HG02852 (cell line): ENCODE results near the gene RNU6-1.

Experiments used
- ATAC-seq: cut with Tn5 transposase; IDR thresholded peaks from one replicate; pipeline ENCODE4 v1.9.1; 2021; ENCODE audit warnings: mild to moderate bottlenecking, moderate library complexity; ENCODE audit not compliant: unreplicated experiment

Gene RNU6-1

GRCh38 chr15:67803996-67804843, 35.6 kb downstream of the RNU6-1 start:
- ATAC-seq: no peak

DNA sequence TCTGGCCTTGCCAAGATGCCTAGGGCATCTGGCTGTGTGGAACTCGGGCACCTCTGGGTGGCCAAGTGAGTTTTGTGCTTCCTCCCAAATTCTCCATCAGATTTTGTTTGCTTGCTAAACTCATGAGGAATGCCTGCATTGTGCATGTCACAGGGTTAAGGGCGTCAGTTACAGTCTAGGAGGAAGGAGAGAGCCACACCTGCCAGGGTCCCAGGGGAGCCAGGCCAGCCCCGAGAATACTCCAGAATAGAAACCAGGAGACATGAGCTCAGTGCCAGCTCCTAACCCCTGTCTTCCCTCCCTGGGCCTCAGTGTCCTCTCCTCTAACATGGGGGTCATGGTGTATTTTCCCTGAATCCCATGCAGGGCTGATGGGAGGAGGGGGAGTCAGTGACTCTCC, 36.5 kb downstream of the RNU6-1 start:
- ATAC-seq: no peak

DNA sequence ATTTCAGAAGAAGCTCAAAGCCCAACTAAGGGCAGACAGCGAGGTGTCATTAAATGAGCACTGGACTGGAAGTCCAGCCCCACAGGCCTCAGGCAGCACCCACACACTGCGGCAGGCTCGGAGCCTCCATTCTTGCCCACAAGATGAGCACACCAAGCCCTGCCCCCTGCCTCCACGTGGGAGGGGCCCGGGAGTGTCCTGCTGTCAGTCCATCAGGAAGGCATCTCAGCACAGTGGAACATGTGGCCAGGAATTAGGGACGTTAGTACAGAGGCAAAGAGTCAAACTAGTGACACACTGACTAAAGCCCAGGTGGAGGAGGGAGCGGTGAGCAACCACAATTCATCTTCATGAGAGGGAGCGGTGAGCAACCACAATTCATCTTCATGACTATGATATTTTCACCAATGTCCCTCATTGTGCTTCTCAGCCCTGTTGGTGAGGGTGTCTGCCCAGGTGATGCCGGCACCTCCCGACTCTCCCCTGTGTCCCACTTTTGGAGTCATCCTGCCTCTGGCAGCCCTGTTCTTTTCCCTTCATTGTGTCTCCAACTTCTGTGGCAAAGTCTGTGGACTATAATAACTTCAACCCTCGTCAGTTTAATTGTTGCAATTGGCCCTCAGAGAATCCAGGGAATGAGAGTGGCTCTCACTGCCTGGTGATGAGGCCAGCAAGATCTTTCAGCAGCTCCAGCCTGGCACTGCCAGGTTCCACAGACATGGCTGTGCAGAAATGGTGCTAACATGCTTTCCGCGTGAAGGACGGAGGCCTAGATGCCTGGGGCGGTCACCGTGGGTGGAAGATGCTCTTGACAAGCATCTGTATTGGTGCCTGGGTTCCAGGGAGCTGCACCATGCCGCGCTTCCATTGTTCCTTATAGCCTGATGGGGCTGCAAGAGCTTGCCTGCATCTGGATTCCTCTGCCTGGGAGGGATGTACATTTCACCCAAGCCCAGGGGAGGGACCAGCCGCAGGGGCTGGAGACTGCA, 37.6 kb downstream of the RNU6-1 start:
- ATAC-seq: no peak

GRCh38 chr15:67801142-67801541, 38.7 kb downstream of the RNU6-1 start:
- ATAC-seq: no peak

DNA sequence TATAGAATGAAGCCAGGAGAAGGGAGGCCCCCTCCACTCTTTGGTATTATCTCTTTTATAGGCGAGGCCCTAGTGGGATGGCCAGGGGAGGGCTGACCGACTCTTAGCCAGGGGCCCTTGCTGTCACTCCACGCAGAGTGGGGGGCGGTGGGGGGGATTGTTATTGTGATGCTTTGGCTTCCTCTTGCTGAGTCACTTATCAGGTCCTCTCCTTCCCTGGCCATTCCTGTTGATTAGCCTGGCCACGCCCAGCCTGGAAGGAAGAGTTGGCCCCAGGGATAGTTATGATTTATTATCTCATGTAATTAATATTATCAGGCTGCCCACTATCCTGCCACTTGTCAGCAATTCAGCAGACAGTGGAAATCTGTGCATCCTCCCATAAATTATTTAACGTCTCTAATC, 40.0 kb downstream of the RNU6-1 start:
- ATAC-seq: no peak

- ATAC-seq: no peak
Observed at GRCh38 chr15:67796196-67797127, 43.4 kb downstream of the RNU6-1 start.

DNA sequence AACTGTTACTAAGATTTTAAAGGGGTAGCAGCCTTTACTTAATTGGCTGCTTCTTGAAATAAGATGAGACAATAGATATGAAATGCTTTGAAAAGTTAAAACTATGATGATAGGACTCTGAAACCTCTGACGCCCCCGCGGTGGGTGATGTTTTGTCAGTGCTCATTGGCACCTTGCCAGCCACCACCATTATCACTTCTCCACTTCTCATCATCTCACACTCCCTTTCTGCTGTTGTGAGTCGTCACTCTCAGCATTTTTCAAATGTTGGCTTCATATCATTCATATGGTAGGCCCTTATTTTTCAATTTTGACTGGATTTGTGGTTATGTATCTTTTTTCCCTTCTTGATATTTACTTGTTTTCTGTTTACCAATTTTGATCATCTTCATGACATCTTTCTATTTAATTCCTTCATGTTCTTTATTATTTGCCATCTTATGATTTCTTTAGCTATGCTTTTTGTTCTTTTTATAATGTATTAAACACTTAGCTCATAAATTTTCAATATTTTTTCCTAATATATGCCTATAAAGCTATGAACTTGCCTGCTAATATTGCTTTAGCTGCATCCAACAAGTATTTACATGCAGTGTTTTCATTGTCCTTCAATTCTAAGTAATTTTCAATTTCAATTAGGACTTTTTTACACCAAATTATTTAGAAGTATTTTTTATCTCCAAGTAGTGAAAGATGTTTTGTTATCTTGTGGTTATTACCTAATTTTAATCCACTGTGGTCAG, 44.8 kb downstream of the RNU6-1 start:
- no peak for ATAC-seq

- ATAC-seq: no peak
Observed at GRCh38 chr15:67792250-67792942, 47.4 kb downstream of the RNU6-1 start.

DNA sequence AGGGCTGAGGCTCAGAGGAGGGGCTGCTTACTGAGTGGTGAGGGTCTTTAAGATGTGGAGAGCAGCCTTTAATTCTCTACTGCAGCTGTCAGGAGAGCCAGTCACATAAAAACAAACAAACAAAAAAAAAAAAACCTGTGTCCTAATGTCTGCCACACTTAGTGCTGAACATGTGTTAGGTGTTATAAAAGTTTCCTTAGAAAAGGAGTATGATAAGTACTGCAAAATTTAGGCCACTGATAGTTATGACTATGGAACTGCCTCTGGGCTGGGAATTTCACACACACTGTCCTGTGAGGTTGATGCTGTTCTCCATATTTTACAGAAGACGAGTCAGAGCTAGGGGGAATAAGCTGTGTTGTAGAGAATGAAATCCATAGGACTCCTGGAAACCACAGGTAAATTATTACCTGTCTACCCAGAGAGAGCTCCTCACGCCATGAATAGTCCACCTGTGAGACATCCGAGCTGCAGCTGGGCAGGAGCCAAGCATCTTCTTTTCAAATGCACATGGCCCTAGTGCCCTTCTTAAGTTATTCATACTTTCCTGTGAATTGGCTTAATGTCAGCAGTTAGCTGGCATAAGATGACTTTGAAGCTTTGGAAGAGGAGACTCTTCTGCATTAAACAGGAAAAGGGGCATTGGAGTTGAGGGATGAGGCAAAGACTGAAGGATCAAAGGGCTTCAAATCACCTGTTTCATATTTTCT, 49.1 kb downstream of the RNU6-1 start:
- no peak for ATAC-seq
